ENCODE data around the gene GRIA1.

The GRIA1 gene

DNA sequence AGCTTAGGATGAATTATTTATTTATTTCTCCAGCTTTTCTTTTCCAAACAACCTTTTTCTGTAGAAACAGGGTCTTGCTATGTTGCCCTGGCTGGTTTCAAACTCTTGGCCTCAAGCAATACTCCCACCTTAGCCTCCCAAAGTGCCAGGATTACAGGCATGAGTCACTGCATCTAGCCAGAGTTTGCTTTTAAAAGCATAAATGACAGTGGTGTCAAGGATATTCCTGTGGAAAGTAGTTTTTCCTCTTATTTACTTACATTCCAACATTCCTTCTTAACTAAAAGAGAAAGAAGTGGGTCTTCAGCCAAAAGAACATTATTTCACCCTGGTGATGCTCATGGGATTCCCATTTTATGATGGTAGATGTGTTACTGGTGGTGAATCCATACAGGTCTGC lies 62.4 kb downstream of the GRIA1 start:
- no peak for DNase-seq

DNA sequence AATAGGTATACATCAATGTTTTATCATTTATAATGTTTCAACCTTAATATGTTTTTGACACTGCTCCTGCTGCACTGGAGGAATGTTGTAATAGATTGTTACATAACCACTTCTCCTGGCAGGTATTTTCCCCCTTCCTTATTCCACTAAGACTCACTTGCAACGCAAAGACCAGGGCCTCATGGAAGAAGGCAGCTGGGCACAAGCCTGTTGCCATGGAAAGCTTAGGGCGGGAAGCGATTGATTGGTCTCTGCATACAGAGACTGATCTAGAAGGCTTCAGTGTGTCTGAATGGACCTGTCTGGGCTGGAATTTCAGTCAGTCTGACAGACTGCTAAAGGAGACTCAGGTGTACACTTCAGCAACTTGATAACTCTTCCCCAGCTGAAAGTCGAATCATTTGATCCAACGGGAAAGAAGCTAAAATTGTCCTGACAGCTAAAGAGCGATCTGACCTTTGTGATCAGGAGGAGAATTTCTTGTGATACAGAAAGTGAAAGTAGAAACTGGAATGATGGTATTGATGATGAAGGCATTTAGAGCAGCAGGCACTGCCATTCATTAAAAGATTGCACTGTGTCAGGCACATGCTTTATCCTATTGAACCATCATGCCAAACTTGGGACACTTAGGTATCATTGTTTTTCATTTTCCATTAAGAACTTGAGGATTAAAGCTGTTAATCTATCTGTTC lies 65.1 kb downstream of the GRIA1 start:
- no peak for DNase-seq

DNA sequence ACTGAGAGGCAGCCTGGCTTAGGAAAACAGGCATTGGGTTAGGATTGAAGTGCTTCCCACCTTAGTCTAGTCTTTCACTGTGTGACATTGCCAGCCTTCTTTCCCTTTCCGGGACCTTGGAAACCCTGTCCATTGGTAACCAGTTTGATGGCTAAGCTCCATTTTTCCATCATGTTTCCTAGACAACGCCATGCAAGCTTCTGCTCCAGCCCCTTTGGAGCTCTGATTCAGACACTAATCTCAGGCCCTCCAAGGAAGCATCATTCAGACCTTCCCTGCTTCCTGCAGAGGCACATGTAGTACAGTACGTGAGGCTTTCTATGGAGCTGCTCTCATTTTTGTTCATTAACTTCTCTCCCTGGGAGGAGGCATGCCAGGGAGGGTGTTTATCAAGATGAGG lies 68.5 kb downstream of the GRIA1 start:
- DNase-seq = no peak

DNA sequence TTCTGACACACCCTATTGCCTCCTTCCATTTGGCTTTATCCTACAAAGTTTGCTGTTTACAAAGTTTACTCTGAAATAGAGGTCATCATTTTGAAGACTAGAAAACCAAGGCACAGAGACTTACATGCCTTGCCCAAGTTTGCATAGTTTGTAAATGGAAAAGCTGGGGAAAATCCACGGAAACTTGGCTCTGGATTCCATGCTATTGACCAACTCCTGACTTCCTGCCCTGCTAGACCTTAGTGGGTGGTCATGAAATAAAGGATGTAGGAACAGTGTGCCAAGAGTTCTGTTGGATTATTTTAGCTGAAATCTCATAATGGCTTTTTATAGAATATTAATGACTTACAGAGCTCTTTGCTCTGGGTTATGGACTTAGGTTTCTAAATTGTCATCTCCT lies 69.5 kb downstream of the GRIA1 start:
- DNase-seq = no peak

DNA sequence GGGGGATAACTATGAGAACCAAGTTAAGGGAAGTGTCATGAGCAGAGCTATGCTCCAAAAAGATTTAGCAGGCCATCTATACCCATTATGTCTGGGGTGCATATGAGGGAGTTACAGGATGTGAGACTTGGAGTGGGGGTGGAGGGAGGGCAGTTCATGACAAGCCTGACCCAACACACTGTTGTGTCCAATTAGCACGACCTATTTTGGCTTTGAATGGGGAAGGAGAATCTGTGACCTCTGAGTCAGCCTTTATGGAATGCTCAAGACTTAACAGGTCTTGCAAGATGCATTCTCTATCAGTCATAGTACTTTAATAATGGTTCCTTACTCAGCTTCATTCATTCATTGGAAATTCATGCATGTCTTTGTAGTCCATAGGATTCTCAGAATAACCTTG lies 71.7 kb downstream of the GRIA1 start:
- DNase-seq = no peak

DNA sequence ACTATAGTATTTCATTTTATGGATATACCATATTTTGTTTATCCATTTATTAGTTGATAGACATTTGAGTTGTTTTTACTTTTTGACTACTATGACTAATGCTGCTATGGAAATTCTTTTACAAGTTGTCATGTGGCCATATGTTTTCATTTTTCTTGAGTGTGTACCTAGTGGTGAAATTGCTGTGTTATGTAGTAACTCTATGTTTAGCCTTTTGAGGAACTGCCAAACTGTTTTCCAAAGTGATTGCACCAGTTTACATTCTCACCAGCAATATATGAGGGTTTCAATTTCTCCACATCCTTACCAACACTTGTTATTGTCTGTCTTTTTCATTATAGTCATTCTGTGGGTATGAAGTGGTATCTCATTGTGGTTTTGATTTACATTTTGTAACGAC lies 75.4 kb downstream of the GRIA1 start:
- no peak for DNase-seq

DNA sequence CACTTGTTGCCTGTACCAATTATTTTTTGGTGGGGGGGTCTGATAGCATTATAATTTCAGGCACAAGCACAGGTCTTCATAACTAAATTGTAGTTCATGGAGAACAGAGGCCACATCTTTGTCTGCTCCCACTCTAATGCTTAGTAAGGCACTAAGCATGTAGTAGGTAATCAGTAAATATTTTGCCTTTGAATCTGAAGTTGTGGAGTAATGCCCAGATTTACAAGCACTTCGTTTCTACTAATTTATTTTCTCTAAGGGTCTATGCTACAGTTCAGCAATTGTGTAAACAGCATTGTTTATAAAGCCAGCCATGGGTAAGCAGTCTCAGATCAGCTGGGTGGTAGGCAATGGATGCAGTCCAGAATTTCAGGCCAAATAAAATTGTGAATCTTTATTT lies 78.6 kb downstream of the GRIA1 start:
- DNase-seq = no peak

DNA sequence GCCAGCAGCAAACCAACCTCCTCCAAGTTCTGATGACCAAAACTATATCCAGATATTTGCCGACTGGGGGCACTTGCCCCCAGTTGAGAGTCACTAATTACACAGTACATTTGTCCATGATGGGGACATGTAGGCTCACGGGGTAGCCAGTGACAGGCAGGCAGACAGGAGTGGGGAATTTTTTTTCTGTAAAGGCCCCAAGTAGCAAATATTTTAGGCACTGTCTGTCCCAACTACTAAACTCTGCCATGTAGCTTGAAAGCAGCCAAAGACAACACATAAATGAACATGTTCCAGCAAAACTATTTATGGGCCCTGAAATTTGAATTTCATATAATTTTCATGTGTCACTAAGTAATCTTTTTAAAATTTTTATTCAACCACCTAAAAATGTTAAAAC lies 80.7 kb downstream of the GRIA1 start:
- no peak for DNase-seq

DNA sequence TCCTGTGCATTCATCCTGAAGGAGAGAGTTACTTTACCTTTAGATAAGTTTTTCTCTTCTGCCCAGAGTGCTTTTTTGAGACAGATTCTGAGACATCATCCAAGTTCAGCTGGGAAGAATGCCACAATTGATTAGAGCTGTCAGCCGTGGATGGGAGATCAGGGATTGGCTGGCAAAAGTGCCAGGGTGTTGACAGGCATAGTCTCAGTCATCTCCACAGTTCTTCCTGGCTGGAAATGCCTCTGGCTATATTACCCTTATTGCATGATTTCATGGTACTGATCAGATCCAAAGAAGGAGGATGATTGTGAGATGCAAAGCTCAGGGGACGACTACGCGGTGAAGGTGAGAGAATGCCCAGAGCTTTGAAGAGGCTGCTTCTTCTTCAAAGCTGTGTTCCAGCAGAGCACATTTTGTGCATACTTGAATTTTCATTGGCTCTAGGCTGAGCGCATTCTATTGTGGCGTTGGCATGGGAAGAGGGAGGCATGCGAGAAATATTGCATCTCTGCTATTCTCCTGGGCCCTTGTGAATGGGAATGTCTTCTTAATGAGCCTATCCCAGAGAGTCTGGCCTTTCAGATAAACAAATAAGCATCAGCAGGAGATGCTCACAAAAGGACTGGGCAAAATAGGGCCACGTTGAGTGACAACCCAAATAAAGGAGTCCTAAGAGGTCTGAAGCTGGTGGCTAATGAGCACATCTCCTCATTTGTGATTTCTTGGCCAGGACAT lies 82.1 kb downstream of the GRIA1 start:
- DNase-seq = no peak

DNA sequence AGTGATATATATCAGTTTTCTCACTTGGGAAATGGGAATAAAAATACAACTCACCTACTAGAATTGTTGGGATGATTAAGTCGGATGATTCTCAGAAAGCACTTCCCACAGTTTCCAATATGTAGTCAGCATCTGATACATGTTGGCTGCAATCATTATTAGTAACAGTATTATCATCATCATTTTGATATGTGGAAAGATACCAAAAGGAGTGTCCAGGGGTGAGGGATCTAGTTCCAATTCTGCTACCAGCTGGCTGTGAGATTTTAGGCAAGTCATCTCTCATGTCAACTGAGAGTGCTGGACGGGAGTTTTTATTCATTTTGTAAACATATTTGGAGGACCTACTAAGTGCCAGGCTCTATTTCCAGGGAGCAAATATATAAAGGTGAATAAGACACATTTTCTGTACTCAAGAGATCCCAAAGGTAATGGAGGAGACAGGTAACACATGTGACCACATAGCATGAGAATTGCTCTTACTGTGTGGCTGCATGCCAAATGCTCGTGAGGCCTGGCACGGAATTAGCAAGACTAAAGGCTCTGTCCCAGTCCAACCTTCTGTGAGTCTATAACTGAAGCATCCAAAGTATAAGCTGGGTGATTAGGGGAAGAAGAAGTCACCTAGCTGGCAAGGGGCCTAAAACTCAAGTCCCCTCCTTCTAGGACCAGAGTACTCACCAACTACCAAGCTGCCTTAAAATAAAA lies 83.0 kb downstream of the GRIA1 start:
- no peak for DNase-seq

DNA sequence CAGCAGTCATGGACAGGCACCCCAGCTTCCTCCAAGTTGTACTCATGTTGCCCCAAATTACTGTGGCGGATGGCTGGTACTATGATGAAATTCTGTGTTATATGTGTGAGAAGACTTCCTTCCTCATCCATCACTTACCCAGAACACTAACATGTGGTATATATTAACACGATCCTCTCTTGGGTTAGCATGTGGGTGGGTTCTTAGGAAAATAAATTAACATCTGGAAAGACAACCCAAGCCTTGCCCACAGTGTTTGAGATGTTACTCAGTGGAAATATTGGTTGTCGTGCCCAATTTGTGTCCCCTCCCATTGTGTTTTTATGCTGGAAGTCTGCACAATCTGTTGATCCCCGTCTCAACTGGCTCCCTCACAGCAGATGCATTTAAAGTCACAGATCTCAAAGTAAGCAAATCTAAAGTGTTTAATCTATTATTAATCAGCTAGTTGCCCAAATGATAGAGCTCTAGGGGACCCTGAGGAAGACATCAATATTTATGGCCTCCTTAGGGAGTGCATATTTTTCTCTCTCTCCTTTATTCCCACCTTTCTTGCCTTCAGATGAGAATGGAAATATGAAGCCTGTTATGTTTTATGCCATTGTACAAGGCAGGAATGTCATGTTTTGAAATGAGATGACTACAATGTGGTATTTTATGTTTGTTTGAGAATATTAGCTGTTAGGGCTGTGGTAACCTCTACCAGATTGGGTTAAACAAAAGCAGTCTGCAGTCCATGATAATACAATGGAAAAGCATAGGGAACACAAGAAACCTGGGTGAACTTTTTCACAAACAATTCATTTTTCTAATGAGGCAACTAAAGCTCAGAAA lies 93.9 kb downstream of the GRIA1 start:
- no peak for DNase-seq

DNA sequence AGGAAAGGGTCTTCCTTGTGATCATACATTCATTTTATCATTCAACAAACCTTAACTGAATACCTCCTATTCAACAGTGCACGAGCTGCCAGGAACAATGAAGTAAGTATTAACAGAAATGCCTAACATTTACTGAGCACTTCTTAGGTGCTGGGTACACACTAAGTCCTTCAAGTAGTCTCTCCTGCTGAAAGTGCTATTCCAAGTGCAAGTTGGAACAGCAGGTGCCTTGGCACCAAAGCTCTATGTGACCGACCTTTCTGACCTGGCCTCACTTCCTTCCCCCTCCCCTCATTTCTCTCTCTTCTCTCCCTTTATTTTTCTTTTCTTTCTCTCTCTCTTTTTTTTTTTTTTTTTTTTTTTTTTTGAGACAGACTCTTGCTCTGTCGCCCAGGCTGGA lies 94.5 kb downstream of the GRIA1 start:
- no peak for DNase-seq

DNA sequence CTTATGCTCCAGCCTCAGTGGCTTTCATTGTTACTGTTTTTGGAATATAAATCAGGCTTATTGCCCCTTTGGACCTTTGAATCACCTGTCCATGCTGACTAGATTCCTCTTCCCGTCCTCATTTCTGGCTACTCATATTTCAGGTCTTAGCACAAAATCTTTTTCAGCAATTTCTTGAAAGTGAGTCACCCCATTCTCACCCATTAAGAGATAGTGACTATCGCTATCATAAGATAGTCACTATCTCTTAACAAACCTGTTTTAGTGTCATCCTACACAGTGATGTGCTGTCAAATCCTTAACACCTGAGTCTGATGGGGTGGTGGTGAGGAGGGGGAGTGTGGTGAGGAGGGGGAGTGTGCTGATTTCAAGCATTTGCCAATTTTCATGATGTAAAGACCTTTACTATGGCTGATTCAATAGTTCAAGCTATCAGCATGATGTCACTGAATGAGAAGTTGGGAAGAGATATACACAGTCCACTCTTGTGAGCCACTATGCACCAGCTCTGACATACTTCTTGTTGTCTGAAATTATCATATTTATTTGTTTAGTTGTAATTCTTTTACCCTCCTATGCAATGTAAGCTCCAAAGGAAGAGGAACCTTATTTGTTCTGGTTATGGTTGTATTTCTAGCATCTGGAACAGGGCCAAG lies 95.3 kb downstream of the GRIA1 start:
- no peak for DNase-seq

DNA sequence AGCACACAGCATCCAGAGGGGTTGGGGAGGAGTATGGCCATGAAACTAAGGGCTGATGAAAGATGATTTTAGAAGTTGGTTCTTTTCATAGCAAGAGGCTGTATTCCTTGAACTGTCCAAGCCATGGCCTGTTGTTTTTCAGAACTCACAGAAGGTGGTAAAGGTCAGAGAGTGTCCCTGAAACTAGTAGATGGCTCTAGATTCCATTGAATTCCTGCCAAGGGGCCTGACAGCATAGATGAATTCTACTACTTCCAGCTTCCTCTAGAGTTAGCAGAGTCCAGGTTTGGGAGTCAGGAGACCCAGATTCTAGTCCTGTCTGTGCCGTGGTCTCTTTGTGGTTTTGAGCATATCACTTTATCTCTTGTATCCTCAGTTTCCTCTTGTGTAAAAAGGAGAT lies 101.6 kb downstream of the GRIA1 start:
- no peak for DNase-seq

DNA sequence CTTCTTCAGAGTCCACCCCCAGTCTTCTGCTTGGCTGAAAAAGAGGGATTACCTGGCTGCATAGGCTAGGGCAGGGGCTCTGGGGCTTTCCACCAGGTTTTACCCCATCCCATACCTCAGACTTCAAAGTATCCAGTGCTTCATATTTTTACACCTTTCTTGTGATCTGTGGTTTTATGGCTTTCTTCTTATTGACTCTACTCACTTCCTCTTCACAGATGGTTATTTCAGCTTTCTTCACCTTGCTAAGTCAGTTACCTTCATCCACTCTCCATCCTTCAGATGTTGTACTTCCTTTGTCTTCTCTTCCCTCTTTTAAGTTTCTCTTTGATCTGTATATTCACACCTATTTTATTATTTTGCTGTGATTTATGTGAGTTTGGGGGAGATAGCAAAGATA lies 104.3 kb downstream of the GRIA1 start:
- DNase-seq = no peak

DNA sequence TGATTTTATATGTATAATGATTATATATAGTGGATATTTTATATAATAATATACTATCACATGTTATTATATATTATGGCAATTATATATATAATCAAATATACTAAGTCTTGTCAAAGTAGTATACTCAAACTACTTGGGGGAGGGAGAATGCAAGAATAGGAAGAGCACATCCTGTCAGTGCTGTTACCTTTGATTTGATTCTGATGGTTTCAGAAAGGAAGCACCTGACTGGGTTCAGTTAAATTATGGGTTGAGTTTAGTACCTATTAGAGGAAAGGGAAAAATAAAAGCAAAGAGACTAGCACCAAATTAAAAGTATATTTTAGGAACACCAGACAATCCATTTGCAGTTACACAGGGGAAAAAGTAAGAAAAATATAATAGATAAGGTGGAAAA lies 107.6 kb downstream of the GRIA1 start:
- no peak for DNase-seq

DNA sequence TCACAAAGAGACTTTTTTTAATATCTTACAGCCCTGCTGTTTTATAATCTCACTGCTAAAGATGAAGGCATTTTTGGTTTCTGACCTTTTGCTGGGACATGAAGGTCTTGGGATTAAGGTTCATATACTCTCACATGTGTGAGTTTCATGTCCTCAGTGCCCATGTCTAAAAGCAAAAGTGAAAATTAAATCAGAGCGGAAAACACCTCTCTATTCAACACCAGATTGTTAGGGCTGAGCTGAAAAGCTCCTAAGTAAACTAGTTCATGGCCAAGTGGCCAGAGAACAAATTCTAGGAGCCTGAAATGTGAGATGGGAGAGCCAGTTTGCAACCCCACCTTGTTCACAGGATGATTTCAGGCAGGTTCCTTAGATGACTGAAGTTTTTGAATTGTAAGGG lies 110.9 kb downstream of the GRIA1 start:
- DNase-seq = no peak

DNA sequence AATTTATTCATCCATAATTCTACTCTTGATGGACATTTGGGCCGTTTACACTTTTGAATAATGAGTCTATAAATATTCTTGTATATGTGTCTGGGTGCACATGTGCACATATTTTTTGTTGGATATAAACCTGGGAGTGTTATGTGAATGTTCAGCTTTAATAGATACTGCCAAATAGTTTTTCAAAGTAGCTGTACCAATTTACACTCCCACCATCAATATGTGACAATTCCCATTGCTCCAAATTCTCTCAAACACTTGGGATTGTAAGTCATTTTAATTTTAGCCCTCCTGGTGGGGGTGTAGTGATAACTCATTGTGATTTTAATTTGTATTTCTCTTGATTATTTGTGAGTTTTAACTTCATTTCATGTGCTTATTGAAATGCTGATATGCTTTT lies 114.9 kb downstream of the GRIA1 start:
- DNase-seq = no peak

DNA sequence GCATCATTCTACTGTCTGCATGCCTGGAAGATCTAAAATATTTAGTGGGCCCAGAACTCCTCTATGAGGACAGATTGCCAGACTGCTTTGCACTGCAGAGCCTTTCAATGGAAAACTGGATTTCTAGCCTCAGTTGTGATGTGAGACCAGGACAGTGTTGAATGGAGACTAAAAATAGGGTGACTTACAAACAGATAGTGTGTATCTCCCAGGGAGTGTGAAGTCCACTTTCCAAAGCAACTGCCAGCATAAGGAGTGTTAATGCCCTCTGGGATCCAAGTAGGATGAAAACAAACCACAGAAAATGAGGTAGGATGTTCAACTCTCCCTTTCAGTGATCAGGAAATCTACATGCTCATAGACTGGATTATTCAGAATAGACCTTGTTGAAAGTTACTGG lies 119.5 kb downstream of the GRIA1 start:
- no peak for DNase-seq

DNA sequence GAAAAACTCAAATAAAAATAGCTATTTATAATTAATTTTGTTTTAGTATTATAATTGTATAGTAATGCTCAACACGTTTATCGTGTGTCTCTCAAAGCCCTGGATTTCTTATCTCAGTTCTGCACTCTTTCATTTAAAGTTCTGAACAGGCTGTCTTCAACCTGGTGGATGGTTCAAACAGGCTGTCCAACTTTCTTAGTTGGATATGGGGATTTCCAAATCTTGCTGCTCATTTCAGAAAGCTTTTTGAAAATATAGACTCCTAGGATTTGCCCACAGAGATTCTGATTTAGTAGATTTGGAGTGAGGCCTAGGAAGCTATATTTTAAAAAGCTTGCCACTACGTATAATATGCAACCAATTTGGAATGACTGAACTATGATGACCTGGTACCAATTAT lies 120.3 kb downstream of the GRIA1 start:
- no peak for DNase-seq

DNA sequence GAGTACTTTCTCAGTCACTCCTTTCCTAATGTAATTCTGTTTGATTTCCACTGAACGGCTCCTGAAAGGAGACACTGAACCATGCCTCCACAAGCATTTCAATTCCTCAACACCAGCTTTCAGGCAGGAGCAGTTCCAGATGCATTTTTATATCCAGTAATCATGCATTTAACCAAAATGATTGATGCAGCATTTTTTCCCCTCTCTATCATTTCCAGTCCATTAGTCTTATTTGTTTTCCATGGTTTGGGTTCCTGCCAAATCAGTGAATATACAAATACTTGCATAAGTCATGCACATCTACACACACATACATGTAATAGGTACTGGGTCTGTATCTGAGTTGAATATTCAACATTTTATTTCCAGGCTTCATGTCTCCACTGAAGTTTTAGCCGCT lies 122.7 kb downstream of the GRIA1 start:
- no peak for DNase-seq

DNA sequence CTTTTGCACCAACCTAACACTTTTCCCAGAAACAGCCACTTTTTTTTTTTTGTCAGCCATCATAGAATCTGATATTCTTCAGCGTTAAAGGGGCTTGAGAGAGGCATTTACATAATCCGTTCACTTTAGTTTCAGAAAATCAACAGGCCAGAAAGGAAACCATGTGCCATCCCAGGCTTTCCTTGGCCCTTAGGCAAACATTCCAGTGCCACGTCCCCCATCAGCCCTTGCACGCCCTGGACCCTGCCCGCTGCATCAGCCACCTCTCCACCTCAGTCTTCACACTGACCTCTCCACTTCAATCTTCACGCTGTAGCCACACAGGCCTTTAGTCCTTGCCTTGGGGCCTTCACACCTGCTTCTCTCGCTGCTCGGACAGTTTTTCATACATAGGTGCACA lies 123.2 kb downstream of the GRIA1 start:
- DNase-seq = no peak

DNA sequence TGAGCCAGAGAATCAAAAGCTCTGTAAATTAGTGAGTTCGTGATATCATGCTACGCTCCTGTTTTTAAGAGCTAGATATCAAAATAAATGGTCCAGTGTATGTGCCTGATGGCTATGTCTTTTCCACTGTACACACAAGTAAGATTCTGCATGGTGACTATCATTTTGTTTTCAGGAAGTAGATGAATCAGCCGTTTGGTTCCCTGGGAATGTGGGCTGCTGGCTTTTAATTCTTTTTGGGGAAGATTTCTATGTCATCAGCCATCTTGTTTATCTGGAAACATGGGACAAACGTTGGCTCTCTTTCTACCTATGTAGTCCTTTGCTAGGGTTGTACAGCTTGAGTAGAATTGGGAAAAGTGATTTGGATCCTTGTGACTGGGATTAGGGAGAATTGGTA lies 126.7 kb downstream of the GRIA1 start:
- DNase-seq = no peak

Data from stimulated activated CD4-positive, alpha-beta T cell treated with anti-CD3 and anti-CD28 coated beads, Interleukin-2, amount 100 ng/mL, for 24 hours (primary cell).